B cell (primary cell): Measurements from ENCODE around the gene FZD10. TPM values are rescaled to one million over a fixed set of nuclear protein-coding genes. Genes with fewer than 3 reads are reported as not detected.

Experiments used
- ATAC-seq: fragments of 200-7000 bp; cut with Tn5 transposase; one replicate; pipeline ENCODE4 v1.10.0; 2021; ENCODE audit warnings: low read depth, mild to moderate bottlenecking, moderate number of reproducible peaks, moderate library complexity
- CTCF ChIA-PET: fragments of 350-600 bp; sonication (Branson Sonifier 250); formaldehyde crosslinking; loops from one replicate; lab custom pipeline; 2021; ENCODE audit warnings: antibody characterized with exemption, inconsistent platforms; lab: Charles Lee
- POLR2A ChIA-PET: fragments of 350-600 bp; sonication (Branson Sonifier 250); formaldehyde crosslinking; loops from one replicate; lab custom pipeline; 2021; ENCODE audit warnings: antibody characterized with exemption; lab: Charles Lee
- DNase-seq: peaks from one replicate; pipeline ENCODE4 v3.0.0; 2013
- H2AFZ ChIP-seq: 2 replicates; pipeline ENCODE4 v1.6.1; 2012; ENCODE audit warnings: mild to moderate bottlenecking, low read depth, low read length; ENCODE audit not compliant: insufficient read depth, poor library complexity, severe bottlenecking
- H3K27ac ChIP-seq, 2 donors: 1 replicate in 1 of 2; 2 replicates in 1 of 2; pipeline ENCODE4 v1.5.1; 2012 to 2013; ENCODE audit warnings: low read length in 2 of 2, mild to moderate bottlenecking in 2 of 2, moderate library complexity in 1 of 2
- H3K27me3 ChIP-seq, 4 experiments: fragments of 200-600 bp in 1 of 4; sonication (generic) in 1 of 4; replicated peaks in 1 of 4; 1 replicate in 2 of 4; 2 replicates in 2 of 4; pipeline versions ENCODE4 v1.6.1 to v1.7.0; 2013 to 2016; ENCODE audit warnings: low read length in 3 of 4, mild to moderate bottlenecking in 2 of 4, mixed read lengths in 1 of 4, moderate library complexity in 1 of 4; ENCODE audit not compliant: insufficient read depth in 4 of 4, control insufficient read depth in 3 of 4; ENCODE audit errors: control extremely low read depth in 1 of 4
- H3K36me3 ChIP-seq, 2 experiments: replicated peaks in 1 of 2; 1 replicate in 1 of 2; 2 replicates in 1 of 2; pipeline versions ENCODE4 v1.6.1 to v1.7.1; 2013; ENCODE audit warnings: low read length in 1 of 2; ENCODE audit not compliant: insufficient read depth in 2 of 2, control insufficient read depth in 1 of 2; ENCODE audit errors: control extremely low read depth in 1 of 2, extremely low read depth in 1 of 2
- H3K4me1 ChIP-seq, 2 donors: fragments of 200-600 bp in 1 of 2; sonication (generic) in 1 of 2; 1 replicate in 1 of 2; 2 replicates in 1 of 2; pipeline versions ENCODE4 v1.5.1 to v1.6.1; 2013 to 2017; ENCODE audit warnings: low read length in 2 of 2; ENCODE audit not compliant: control insufficient read depth in 2 of 2, insufficient read depth in 2 of 2
- H3K4me2 ChIP-seq: replicated peaks from 2 replicates; pipeline ENCODE3; 2012; ENCODE audit warnings: mild to moderate bottlenecking, low read depth, low read length; ENCODE audit not compliant: poor library complexity, severe bottlenecking
- H3K4me3 ChIP-seq, 5 experiments: fragments of 200-600 bp in 1 of 5; sonication (generic) in 1 of 5; 1 replicate in 3 of 5; 2 replicates in 2 of 5; pipeline versions ENCODE4 v1.5.1 to v1.7.0; 2011 to 2016; ENCODE audit warnings: low read length in 4 of 5, mild to moderate bottlenecking in 4 of 5, low read depth in 2 of 5, control low read depth in 1 of 5, moderate library complexity in 1 of 5; ENCODE audit not compliant: insufficient read depth in 1 of 5; ENCODE audit errors: control extremely low read depth in 1 of 5, extremely low read depth in 1 of 5
- H3K79me2 ChIP-seq: fragments of 200-600 bp; sonication (generic); one replicate; pipeline ENCODE4 v1.6.0; 2016; ENCODE audit warnings: low read length; ENCODE audit not compliant: control insufficient read depth, insufficient read depth
- H3K9ac ChIP-seq: fragments of 200-600 bp; sonication (generic); 2 replicates; pipeline ENCODE4 v1.6.1; 2017; ENCODE audit warnings: mild to moderate bottlenecking, low read length, moderate library complexity
- H3K9me3 ChIP-seq, 3 donors: one replicate each; pipeline versions ENCODE4 v1.6.1 to v1.7.1; 2013; ENCODE audit warnings: low read length in 2 of 3; ENCODE audit not compliant: control insufficient read depth in 2 of 3, insufficient read depth in 1 of 3; ENCODE audit errors: control extremely low read depth in 1 of 3
- H4K20me1 ChIP-seq: 2 replicates; pipeline ENCODE4 v1.6.0; 2012; ENCODE audit warnings: mild to moderate bottlenecking, low read length; ENCODE audit not compliant: insufficient read depth, control insufficient read depth, poor library complexity, severe bottlenecking
- H3K27ac Mint-ChIP-seq: one replicate; pipeline ENCODE4 v1.8.0; 2021; ENCODE audit warnings: mixed read lengths
- H3K27me3 Mint-ChIP-seq: one replicate; pipeline ENCODE4 v1.8.0; 2021; ENCODE audit warnings: mixed read lengths
- H3K4me1 Mint-ChIP-seq: one replicate; pipeline ENCODE4 v1.8.0; 2021; ENCODE audit warnings: mixed read lengths
- H3K4me3 Mint-ChIP-seq: one replicate; pipeline ENCODE4 v1.8.0; 2021; ENCODE audit warnings: mixed read lengths
- H3K9me3 Mint-ChIP-seq: one replicate; pipeline ENCODE4 v1.8.0; 2022; ENCODE audit warnings: mixed read lengths; ENCODE audit not compliant: insufficient read depth
- EZH2 ChIP-seq: IDR thresholded peaks from 2 replicates; pipeline ENCODE4 v1.6.1; 2012; ENCODE audit warnings: borderline replicate concordance, low read depth, mild to moderate bottlenecking, moderate library complexity, low read length; ENCODE audit not compliant: insufficient read depth, poor library complexity, severe bottlenecking
- WGBS: methylation state at CpG from one replicate; pipeline ENCODE4 v1.1.5; 2013; ENCODE audit warnings: missing lambda C conversion rate; ENCODE audit not compliant: insufficient coverage; 5-methylcytosine and 5-hydroxymethylcytosine counted together
- intact Hi-C: fragments of 100-400 bp; cut with micrococcal nuclease; formaldehyde crosslinking; loops from one replicate; pipeline ENCODE4 v1.10.0; 2022
- polyA plus RNA-seq: library from polyadenylated mRNA; depleted of rRNA; stranded (reverse); fragments of >200 nt; gene quantifications from 2 replicates; pipeline ENCODE4 v1.2.3, GENCODE V29; 2012
- total RNA-seq, 2 donors: library from RNA; stranded (reverse); fragments of 120-200 nt in 1 of 2; gene quantifications; 1 replicate in 1 of 2; 2 replicates in 1 of 2; pipeline versions ENCODE4 v1.2.3 to v1.2.4, GENCODE V29; 2013 to 2022
- TF ChIP-seq, protein P1 (sequence below): fragments of 200-600 bp; IDR thresholded peaks from one replicate; pipeline ENCODE4 v1.8.0; 2022; ENCODE audit warnings: antibody characterized with exemption, mild to moderate bottlenecking

The FZD10 gene
- total and polyA plus RNA-seq, 2 donors (not counting 1 experiment from before 2014, with no cell fraction given), result not detected

DNA sequence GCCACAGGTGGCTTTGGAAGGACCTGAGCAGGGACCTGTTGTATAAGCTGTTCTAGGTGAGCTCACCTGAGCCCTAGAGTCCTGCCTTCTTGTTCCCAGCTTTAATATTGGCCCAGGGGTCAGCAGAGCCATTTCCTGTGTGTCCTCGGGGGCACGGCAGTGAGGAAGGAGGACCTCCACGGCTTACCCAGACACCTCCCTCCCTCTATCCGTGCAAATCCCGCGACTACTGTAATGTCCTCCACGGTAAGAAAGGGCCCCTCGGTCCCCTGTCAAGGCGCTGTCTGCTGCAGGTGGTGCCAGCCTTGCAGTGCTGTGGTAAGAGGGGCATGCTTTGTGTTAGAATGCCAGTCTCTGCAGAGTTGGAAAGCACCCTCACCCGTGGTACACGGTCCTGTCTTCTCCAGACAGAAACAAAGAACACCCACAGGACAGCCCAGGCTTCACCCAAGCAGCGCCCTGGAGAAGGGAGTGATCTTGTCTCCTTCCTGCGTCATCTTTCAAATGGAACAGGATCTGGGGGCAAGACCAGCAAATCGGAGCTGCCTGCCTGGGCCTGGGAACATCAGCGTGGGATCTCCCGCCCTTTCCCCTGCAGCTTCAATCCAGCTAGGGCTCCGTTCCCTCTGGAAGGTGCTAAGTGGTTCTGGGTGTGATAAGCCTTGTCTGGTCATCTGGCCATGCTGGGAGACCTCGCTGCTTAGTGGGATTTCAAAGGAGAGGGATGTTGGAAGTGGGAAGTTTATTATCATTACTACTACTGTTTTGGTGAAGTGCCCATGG is 20.2 kb upstream of the FZD10 start:
- Mint-ChIP-seq H3K27ac (no peak overlapping the region), H3K4me1 (no peaks in the 10 kb centered on the region), H3K4me3 (no peak overlapping the region), H3K9me3 (no peaks in the 10 kb centered on the region), H3K27me3 (no peaks in the 10 kb centered on the region)
- DNase-seq (no peak), ATAC-seq (no peak)
- no peak overlapping the region for H2AFZ ChIP-seq
- H3K9ac ChIP-seq, result no peak overlapping the region
- no peak for TF ChIP-seq EZH2
- H3K4me2 ChIP-seq, result no peak overlapping the region
- WGBS, result 79% methylated on average over 7 of the region's 18 CpGs
- peaks cover 0 to 5% (median 0%) of the 10 kb centered on the region in 4 experiments for H3K27me3 ChIP-seq
- peaks cover 0 to 25% (median 0%) of the 10 kb centered on the region in 3 donors for H3K9me3 ChIP-seq
- no peaks in the 10 kb centered on the region for H3K4me1 ChIP-seq
- intact Hi-C loops, result no loop called here
- POLR2A ChIA-PET, result no interaction called here
- no peaks in the 10 kb centered on the region for H3K79me2 ChIP-seq
- H4K20me1 ChIP-seq, result no peaks in the 10 kb centered on the region
- no peak overlapping the region for H3K4me3 ChIP-seq
- H3K36me3 ChIP-seq, result no peaks in the 10 kb centered on the region
- no peak overlapping the region for H3K27ac ChIP-seq
- CTCF ChIA-PET, result no interaction called here

DNA sequence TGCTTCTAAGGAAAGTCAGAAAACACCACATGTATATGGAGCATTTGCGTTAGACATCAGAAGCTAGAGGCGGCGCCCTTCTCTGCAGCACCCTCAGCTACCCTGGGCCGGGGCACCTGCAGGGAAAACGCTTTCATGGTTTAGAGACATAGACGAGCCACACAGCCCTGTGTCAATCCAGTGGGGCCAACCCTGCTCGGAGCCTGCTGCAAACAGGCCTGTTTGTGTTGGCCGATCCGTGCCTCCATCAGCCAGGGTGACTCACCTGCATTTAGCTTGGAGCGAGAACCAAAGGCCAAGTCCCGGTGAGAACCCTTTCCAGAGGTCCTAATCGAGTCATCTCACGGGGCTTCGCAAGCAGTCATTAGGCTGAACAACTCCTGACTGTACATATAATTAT is 19.5 kb upstream of the FZD10 start:
- intact Hi-C loops, result no loop called here
- Histone ChIP-seq H4K20me1 (no peaks in the 10 kb centered on the region), H3K27ac (no peak overlapping the region), H3K4me3 (no peak overlapping the region), H3K36me3 (no peaks in the 10 kb centered on the region), H3K4me2 (no peak overlapping the region), H3K79me2 (no peaks in the 10 kb centered on the region), H3K9ac (no peak overlapping the region), H3K4me1 (no peaks in the 10 kb centered on the region), H3K27me3 (no peaks in the 10 kb centered on the region), H2AFZ (no peak overlapping the region), H3K9me3 (peaks cover 0 to 25% (median 0%) of the 10 kb centered on the region in 3 donors)
- ATAC-seq, result no peak
- POLR2A ChIA-PET, result no interaction called here
- TF ChIP-seq EZH2, result no peak
- TF ChIP-seq, protein P1, sequence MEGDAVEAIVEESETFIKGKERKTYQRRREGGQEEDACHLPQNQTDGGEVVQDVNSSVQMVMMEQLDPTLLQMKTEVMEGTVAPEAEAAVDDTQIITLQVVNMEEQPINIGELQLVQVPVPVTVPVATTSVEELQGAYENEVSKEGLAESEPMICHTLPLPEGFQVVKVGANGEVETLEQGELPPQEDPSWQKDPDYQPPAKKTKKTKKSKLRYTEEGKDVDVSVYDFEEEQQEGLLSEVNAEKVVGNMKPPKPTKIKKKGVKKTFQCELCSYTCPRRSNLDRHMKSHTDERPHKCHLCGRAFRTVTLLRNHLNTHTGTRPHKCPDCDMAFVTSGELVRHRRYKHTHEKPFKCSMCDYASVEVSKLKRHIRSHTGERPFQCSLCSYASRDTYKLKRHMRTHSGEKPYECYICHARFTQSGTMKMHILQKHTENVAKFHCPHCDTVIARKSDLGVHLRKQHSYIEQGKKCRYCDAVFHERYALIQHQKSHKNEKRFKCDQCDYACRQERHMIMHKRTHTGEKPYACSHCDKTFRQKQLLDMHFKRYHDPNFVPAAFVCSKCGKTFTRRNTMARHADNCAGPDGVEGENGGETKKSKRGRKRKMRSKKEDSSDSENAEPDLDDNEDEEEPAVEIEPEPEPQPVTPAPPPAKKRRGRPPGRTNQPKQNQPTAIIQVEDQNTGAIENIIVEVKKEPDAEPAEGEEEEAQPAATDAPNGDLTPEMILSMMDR, result no peak
- Mint-ChIP-seq H3K4me3 (no peak overlapping the region), H3K27me3 (no peaks in the 10 kb centered on the region), H3K9me3 (no peaks in the 10 kb centered on the region), H3K27ac (no peak overlapping the region), H3K4me1 (no peaks in the 10 kb centered on the region)
- 81% methylated on average over 14 of the region's 14 CpGs for WGBS
- CTCF ChIA-PET, result no interaction called here
- no peak for DNase-seq
